IMR-90 (cell line): Measurements from ENCODE around the gene STYK1.
"Not testable (repeated sequence)": the region's sequence is repeated elsewhere in the genome, so short reads cannot be mapped to it uniquely, and the experiment has no call there.

ENCODE experiments used
- BHLHE40 ChIP-seq: fragments of 150-350 bp; IDR thresholded peaks from 2 replicates; pipeline ENCODE4 v1.6.1; 2016; ENCODE audit warnings: mild to moderate bottlenecking, low read depth, low read length
- CEBPB ChIP-seq: IDR thresholded peaks from 2 replicates; pipeline ENCODE4 v1.6.1; 2012; ENCODE audit warnings: low read depth, low read length, improper control_type of control experiment
- FOS ChIP-seq: fragments of 150-350 bp; IDR thresholded peaks from 2 replicates; pipeline ENCODE4 v1.6.1; 2016; ENCODE audit warnings: low read depth, low read length
- MAFK ChIP-seq: IDR thresholded peaks from 2 replicates; pipeline ENCODE4 v1.6.1; 2012; ENCODE audit warnings: low read depth, low read length, improper control_type of control experiment
- MAZ ChIP-seq: IDR thresholded peaks from 2 replicates; pipeline ENCODE4 v1.6.1; 2012; ENCODE audit warnings: low read depth, mild to moderate bottlenecking, low read length, improper control_type of control experiment, moderate library complexity, borderline replicate concordance
- NFE2L2 ChIP-seq: fragments of 150-350 bp; IDR thresholded peaks from 2 replicates; pipeline ENCODE4 v1.6.1; 2016; ENCODE audit warnings: low read depth, mild to moderate bottlenecking, low read length
- POLR2A ChIP-seq: IDR thresholded peaks from 2 replicates; pipeline ENCODE4 v1.6.1; 2012; ENCODE audit warnings: mild to moderate bottlenecking, low read depth, low read length
- RAD21 ChIP-seq: IDR thresholded peaks from 2 replicates; pipeline ENCODE4 v1.6.1; 2012; ENCODE audit warnings: low read length, improper control_type of control experiment
- RFX5 ChIP-seq: IDR thresholded peaks from 2 replicates; pipeline ENCODE4 v1.8.0; 2012; ENCODE audit warnings: low read depth, mild to moderate bottlenecking, low read length, moderate library complexity
- SMC3 ChIP-seq: fragments of 150-350 bp; IDR thresholded peaks from 2 replicates; pipeline ENCODE4 v1.6.1; 2016; ENCODE audit warnings: low read depth, mild to moderate bottlenecking, antibody characterized with exemption, low read length, moderate library complexity
- TF ChIP-seq, protein P1 (sequence below): conservative IDR thresholded peaks from 2 replicates; pipeline ENCODE4 v1.5.1; 2012; ENCODE audit warnings: mild to moderate bottlenecking, low read depth, low read length, improper control_type of control experiment
- TF ChIP-seq, protein P2 (sequence below): fragments of 150-350 bp; IDR thresholded peaks from 2 replicates; pipeline ENCODE4 v1.6.1; 2016; ENCODE audit warnings: low read depth, mild to moderate bottlenecking, low read length, moderate library complexity, borderline replicate concordance
- TF ChIP-seq, protein P3 (sequence below): fragments of 150-350 bp; IDR thresholded peaks from 2 replicates; pipeline ENCODE4 v1.6.1; 2017; ENCODE audit warnings: mild to moderate bottlenecking, antibody characterized with exemption, low read length, low read depth

DNA sequence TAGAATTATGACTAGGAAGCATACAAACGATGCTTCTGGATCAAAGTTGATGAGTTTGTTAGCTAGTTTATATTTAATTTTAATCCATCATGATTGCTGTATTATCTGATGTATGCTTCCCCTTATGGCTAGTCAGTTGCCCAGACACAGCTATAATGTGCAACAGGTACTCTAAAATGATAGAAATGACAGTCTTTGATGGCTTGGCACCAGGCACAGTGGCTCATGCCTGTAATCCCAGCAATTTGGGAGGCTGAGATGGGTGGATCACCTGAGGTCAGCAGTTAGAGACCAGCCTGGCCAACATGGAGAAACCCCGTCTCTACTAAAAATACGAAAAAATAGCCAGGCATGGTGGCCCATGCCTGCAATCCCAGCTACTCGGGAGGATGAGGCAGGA, 62.6 kb downstream of the STYK1 start:
- TF ChIP-seq BHLHE40, RAD21, POLR2A, CEBPB, NFE2L2, MAZ, FOS, MAFK, SMC3, RFX5: not testable (repeated sequence)
- TF ChIP-seq, protein P1, sequence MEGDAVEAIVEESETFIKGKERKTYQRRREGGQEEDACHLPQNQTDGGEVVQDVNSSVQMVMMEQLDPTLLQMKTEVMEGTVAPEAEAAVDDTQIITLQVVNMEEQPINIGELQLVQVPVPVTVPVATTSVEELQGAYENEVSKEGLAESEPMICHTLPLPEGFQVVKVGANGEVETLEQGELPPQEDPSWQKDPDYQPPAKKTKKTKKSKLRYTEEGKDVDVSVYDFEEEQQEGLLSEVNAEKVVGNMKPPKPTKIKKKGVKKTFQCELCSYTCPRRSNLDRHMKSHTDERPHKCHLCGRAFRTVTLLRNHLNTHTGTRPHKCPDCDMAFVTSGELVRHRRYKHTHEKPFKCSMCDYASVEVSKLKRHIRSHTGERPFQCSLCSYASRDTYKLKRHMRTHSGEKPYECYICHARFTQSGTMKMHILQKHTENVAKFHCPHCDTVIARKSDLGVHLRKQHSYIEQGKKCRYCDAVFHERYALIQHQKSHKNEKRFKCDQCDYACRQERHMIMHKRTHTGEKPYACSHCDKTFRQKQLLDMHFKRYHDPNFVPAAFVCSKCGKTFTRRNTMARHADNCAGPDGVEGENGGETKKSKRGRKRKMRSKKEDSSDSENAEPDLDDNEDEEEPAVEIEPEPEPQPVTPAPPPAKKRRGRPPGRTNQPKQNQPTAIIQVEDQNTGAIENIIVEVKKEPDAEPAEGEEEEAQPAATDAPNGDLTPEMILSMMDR: not testable (repeated sequence)
- TF ChIP-seq, protein P2, sequence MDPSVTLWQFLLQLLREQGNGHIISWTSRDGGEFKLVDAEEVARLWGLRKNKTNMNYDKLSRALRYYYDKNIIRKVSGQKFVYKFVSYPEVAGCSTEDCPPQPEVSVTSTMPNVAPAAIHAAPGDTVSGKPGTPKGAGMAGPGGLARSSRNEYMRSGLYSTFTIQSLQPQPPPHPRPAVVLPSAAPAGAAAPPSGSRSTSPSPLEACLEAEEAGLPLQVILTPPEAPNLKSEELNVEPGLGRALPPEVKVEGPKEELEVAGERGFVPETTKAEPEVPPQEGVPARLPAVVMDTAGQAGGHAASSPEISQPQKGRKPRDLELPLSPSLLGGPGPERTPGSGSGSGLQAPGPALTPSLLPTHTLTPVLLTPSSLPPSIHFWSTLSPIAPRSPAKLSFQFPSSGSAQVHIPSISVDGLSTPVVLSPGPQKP: not testable (repeated sequence)
- TF ChIP-seq, protein P3, sequence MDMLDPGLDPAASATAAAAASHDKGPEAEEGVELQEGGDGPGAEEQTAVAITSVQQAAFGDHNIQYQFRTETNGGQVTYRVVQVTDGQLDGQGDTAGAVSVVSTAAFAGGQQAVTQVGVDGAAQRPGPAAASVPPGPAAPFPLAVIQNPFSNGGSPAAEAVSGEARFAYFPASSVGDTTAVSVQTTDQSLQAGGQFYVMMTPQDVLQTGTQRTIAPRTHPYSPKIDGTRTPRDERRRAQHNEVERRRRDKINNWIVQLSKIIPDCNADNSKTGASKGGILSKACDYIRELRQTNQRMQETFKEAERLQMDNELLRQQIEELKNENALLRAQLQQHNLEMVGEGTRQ: not testable (repeated sequence)
